C4-2B (cell line): ENCODE measurements around the gene GCAT.

Experiments
- H3K27ac ChIP-seq: fragments of 450-650 bp; 2 replicates; pipeline ENCODE4 v1.5.1; 2017
- CTCF ChIP-seq: fragments of 450-650 bp; conservative IDR thresholded peaks from 2 replicates; pipeline ENCODE4 v1.5.1; 2017; ENCODE audit warnings: mild to moderate bottlenecking
- ZFX ChIP-seq: fragments of 450-650 bp; IDR thresholded peaks from 2 replicates; pipeline ENCODE4 v1.6.1; 2017

GCAT gene

GRCh38 chr22:37764622-37765021 is 43.1 kb upstream of the GCAT start:
- TF ChIP-seq ZFX, result no peak
- no peak for TF ChIP-seq CTCF
- H3K27ac ChIP-seq, result no peak overlapping the region

GRCh38 chr22:37765498-37765897 is 42.2 kb upstream of the GCAT start:
- TF ChIP-seq CTCF (no peak), ZFX (no peak)
- H3K27ac ChIP-seq, result no peak overlapping the region

GRCh38 chr22:37765953-37766576 is 41.7 kb upstream of the GCAT start:
- no peak overlapping the region for H3K27ac ChIP-seq
- no peak for TF ChIP-seq CTCF
- no peak for TF ChIP-seq ZFX

GRCh38 chr22:37768273-37768672 is 39.5 kb upstream of the GCAT start:
- TF ChIP-seq ZFX (no peak), CTCF (no peak; the same call in 1 of the 2 replicates)
- H3K27ac ChIP-seq, result no peak overlapping the region

GRCh38 chr22:37769056-37769455 is 38.7 kb upstream of the GCAT start:
- no peak for TF ChIP-seq ZFX
- no peak for TF ChIP-seq CTCF
- H3K27ac ChIP-seq, result no peak overlapping the region

- no peak for TF ChIP-seq CTCF
- TF ChIP-seq ZFX, result no peak
- H3K27ac ChIP-seq, result no peak overlapping the region
Observed at GRCh38 chr22:37771081-37771480, 36.7 kb upstream of the GCAT start.

- no peak overlapping the region for H3K27ac ChIP-seq
- no peak for TF ChIP-seq ZFX
- no peak for TF ChIP-seq CTCF
Observed at GRCh38 chr22:37771702-37772427, 35.9 kb upstream of the GCAT start.
